Measurements from ENCODE around the gene MMADHC. TPM values are rescaled to one million over a fixed set of nuclear protein-coding genes. Genes with fewer than 3 reads are reported as not detected.

MMADHC gene
- total and polyA plus RNA-seq, 9 of the 15 experiments (the other 6 are each of a cell fraction or from before 2014, with no cell fraction given) = 187 to 850 (median 271) TPM

- Histone ChIP-seq H3K4me1 (replicated peaks in 1 of 2; ENCODE audit: control insufficient read depth in 2 of 2, insufficient read depth in 2 of 2, low read length in 2 of 2) (no peaks in the 10 kb centered on the region), H3K9ac (ENCODE audit: insufficient read depth in 1 of 2, low read depth in 2 of 2, low read length in 2 of 2) (no peak overlapping the region), H3K4me2 (ENCODE audit: insufficient read depth, low read length) (peak overlapping the region; percentile 8; the same call in 1 of the 2 replicates), H3K9me3 (replicated peaks; ENCODE audit: control insufficient read depth, insufficient read depth, low read depth, low read length) (no peaks in the 10 kb centered on the region), H4K20me1 (replicated peaks; ENCODE audit: control insufficient read depth, insufficient read depth, low read length) (no peaks in the 10 kb centered on the region), H3K27me3 (ENCODE audit: control insufficient read depth in 2 of 2, insufficient read depth in 2 of 2, low read length in 2 of 2) (no peaks in the 10 kb centered on the region; a peak in 1 of 5 replicates), H3K9me1 (ENCODE audit: control insufficient read depth, insufficient read depth, low read length) (no peaks in the 10 kb centered on the region), H2AFZ (ENCODE audit: low read depth, low read length) (peak overlapping the region; percentile 43; the same call in 1 of the 2 replicates), H3K36me3 (ENCODE audit: control insufficient read depth, insufficient read depth, low read length) (no peaks in the 10 kb centered on the region), H3K79me2 (ENCODE audit: control insufficient read depth, insufficient read depth, low read length) (no peaks in the 10 kb centered on the region), H3K4me3 (no peak overlapping the region), H3K27ac (ENCODE audit: extremely low read depth, low read depth, low read length) (no peak overlapping the region)
- FAIRE-seq (no peak), DNase-seq (ENCODE audit: extremely low read depth in 1 of 4, low spot score in 3 of 4) (no peak), ATAC-seq (peak; percentile 40)
- intact Hi-C loops (cut with micrococcal nuclease) = loop anchor here (1.0 kb wide), 3 partner anchors 890 to 1641 kb away; partner anchors contain the start of gene RND3
- 7% methylated on average over 7 of the region's 7 CpGs for WGBS (ENCODE audit: insufficient coverage, low coverage, missing lambda C conversion rate)
- TF ChIP-seq SETDB1 (IDR thresholded peaks at IDR 0.05; ENCODE audit: low read length) = no peak
- TF ChIP-seq ZNF431 (CRISPR knock-in tag; IDR thresholded peaks at IDR 0.05) = no peak
- POLR2A ChIA-PET = no interaction called here
- in situ Hi-C loops (cut with MboI) = loop anchor here (5.0 kb wide), 1 partner anchor 1640 kb away; no protein-coding TSS in a partner anchor
- CTCF ChIA-PET (ENCODE audit: low intra/inter-chr PET ratio) = interaction anchor here (0.5 to 3.6 kb wide), 5 partner anchors 891 to 1840 kb away, joined by 3 to 19 read pairs (median 3); no protein-coding TSS in a partner anchor
- BruUV-seq (replicated peaks) = no TSS peak
Measured at GRCh38 chr2:149597050-149597667, 9.6 kb upstream of the MMADHC start.

GRCh38 chr2:149596471-149596870 is 8.9 kb upstream of the MMADHC start:
- Histone ChIP-seq H3K9ac (ENCODE audit: insufficient read depth in 1 of 2, low read depth in 2 of 2, low read length in 2 of 2) (no peak overlapping the region), H3K4me2 (ENCODE audit: insufficient read depth, low read length) (no peak overlapping the region), H3K9me1 (ENCODE audit: control insufficient read depth, insufficient read depth, low read length) (no peaks in the 10 kb centered on the region), H3K27ac (ENCODE audit: extremely low read depth, low read depth, low read length) (no peak overlapping the region), H3K36me3 (ENCODE audit: control insufficient read depth, insufficient read depth, low read length) (no peaks in the 10 kb centered on the region), H2AFZ (ENCODE audit: low read depth, low read length) (no peak overlapping the region), H3K27me3 (ENCODE audit: control insufficient read depth in 2 of 2, insufficient read depth in 2 of 2, low read length in 2 of 2) (no peaks in the 10 kb centered on the region; a peak in 1 of 5 replicates), H4K20me1 (replicated peaks; ENCODE audit: control insufficient read depth, insufficient read depth, low read length) (no peaks in the 10 kb centered on the region), H3K9me3 (replicated peaks; ENCODE audit: control insufficient read depth, insufficient read depth, low read depth, low read length) (no peaks in the 10 kb centered on the region), H3K79me2 (ENCODE audit: control insufficient read depth, insufficient read depth, low read length) (no peaks in the 10 kb centered on the region), H3K4me1 (replicated peaks in 1 of 2; ENCODE audit: control insufficient read depth in 2 of 2, insufficient read depth in 2 of 2, low read length in 2 of 2) (no peaks in the 10 kb centered on the region), H3K4me3 (no peak overlapping the region)
- WGBS (ENCODE audit: insufficient coverage, low coverage, missing lambda C conversion rate) = 10% methylated on average over 7 of the region's 7 CpGs
- intact Hi-C loops (cut with micrococcal nuclease) (no loop called here), in situ Hi-C loops (cut with MboI) (loop anchor here (5.0 kb wide), 1 partner anchor 1641 kb away; no protein-coding TSS in a partner anchor)
- ChIA-PET POLR2A (no interaction called here), CTCF (ENCODE audit: low intra/inter-chr PET ratio) (interaction anchor here (2.5 to 3.6 kb wide), 2 partner anchors 1455 to 1642 kb away, joined by 7 to 19 read pairs; no protein-coding TSS in a partner anchor)
- FAIRE-seq = peak; percentile 6
- DNase-seq (ENCODE audit: extremely low read depth in 1 of 4, low spot score in 3 of 4) = no peak
- BruUV-seq (replicated peaks) = no TSS peak
- TF ChIP-seq HDAC8 (tag; IDR thresholded peaks at IDR 0.05) (no peak), SLC30A9 (CRISPR knock-in tag; IDR thresholded peaks at IDR 0.05) (no peak), CHAMP1 (IDR thresholded peaks at IDR 0.05) (no peak), NONO (IDR thresholded peaks at IDR 0.05; ENCODE audit: low read depth in 2 of 2, low read length in 1 of 2) (no peak), TCF3 (CRISPR knock-in tag; IDR thresholded peaks at IDR 0.05) (no peak), CBFA2T2 (conservative IDR thresholded peaks at IDR 0.05) (no peak), FIP1L1 (IDR thresholded peaks at IDR 0.05; ENCODE audit: low read depth, low read length, poor library complexity, severe bottlenecking) (no peak)
- ATAC-seq = no peak

Measured in K562 (cell line).